ENCODE data around the gene SYT1. TPM values are rescaled to one million over a fixed set of nuclear protein-coding genes. Genes with fewer than 3 reads are reported as not detected.

SYT1 gene
- total and polyA plus RNA-seq, 2 of the 8 experiments (the other 6 are each of a cell fraction or from before 2014, with no cell fraction given) = 11.0 to 34.6 TPM

DNA sequence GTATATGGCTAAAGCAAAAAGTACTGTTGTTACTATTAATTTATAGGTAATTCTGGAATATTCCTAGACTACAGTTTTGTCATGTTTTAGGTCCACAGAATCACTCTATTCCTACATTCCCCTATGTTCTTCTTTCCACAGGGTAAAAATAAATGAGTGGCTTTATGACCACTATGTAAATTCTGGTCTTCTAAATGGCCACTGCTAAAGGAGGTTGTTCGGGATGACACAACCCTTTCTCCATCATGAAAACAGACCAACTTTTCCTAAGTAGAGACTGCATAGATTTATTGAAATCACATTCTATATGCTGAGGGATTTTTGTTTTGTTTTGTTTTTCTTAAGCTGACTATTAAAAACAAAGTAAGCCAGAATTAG, 88.0 kb downstream of the SYT1 start (continued):
- TF ChIP-seq GABPA (IDR thresholded peaks at IDR 0.05; ENCODE audit: borderline replicate concordance, insufficient read depth, low read length) = no peak
- TF ChIP-seq, protein P1, sequence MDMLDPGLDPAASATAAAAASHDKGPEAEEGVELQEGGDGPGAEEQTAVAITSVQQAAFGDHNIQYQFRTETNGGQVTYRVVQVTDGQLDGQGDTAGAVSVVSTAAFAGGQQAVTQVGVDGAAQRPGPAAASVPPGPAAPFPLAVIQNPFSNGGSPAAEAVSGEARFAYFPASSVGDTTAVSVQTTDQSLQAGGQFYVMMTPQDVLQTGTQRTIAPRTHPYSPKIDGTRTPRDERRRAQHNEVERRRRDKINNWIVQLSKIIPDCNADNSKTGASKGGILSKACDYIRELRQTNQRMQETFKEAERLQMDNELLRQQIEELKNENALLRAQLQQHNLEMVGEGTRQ (IDR thresholded peaks at IDR 0.05; ENCODE audit: low read length) = no peak
- TF ChIP-seq SP4 (IDR thresholded peaks at IDR 0.05; ENCODE audit: low read length) = no peak
- TF ChIP-seq MAFK (IDR thresholded peaks at IDR 0.05; ENCODE audit: low read depth, low read length) = no peak
- no peak for TF ChIP-seq NRF1 (IDR thresholded peaks at IDR 0.05; ENCODE audit: low read depth, low read length)
- no peak for TF ChIP-seq CBX8 (IDR thresholded peaks at IDR 0.05; ENCODE audit: borderline replicate concordance, low read depth, low read length)

Measured in H1 (cell line).